ENCODE results near the gene WDR70.
"Not testable (repeated sequence)": the region's sequence is repeated elsewhere in the genome, so short reads cannot be mapped to it uniquely, and the experiment has no call there.

Gene WDR70

GRCh38 chr5:37471666-37472197 lies 92.6 kb downstream of the WDR70 start:
- no peak for ATAC-seq
- TF ChIP-seq RARB (CRISPR knock-in tag; IDR thresholded peaks at IDR 0.05): no peak
- no peak for TF ChIP-seq ZNF565 (CRISPR knock-in tag; conservative IDR thresholded peaks at IDR 0.05; ENCODE audit: low read depth)

GRCh38 chr5:37477426-37477825 lies 98.3 kb downstream of the WDR70 start:
- ATAC-seq: no peak
- no peak for TF ChIP-seq TCF4 (CRISPR knock-in tag; IDR thresholded peaks at IDR 0.05; ENCODE audit: borderline replicate concordance)
- TF ChIP-seq ZNF70 (CRISPR knock-in tag; IDR thresholded peaks at IDR 0.05): no peak
- no peak for TF ChIP-seq CREB5 (CRISPR knock-in tag; IDR thresholded peaks at IDR 0.05; ENCODE audit: low read depth)
- no peak for TF ChIP-seq ESRRG (CRISPR knock-in tag; IDR thresholded peaks at IDR 0.05)

GRCh38 chr5:37478121-37478894 lies 99.2 kb downstream of the WDR70 start:
- TF ChIP-seq PPARA (CRISPR knock-in tag; IDR thresholded peaks at IDR 0.05; ENCODE audit: borderline replicate concordance): no peak
- no peak for TF ChIP-seq POU6F1 (CRISPR knock-in tag; IDR thresholded peaks at IDR 0.05; ENCODE audit: borderline replicate concordance, low read depth)
- no peak for TF ChIP-seq CSRNP3 (CRISPR knock-in tag; IDR thresholded peaks at IDR 0.05)
- TF ChIP-seq ZFP30 (CRISPR knock-in tag; IDR thresholded peaks at IDR 0.05): no peak
- no peak for TF ChIP-seq TCF4 (CRISPR knock-in tag; IDR thresholded peaks at IDR 0.05; ENCODE audit: borderline replicate concordance)
- no peak for TF ChIP-seq ZNF70 (CRISPR knock-in tag; IDR thresholded peaks at IDR 0.05)
- no peak for TF ChIP-seq PATZ1 (CRISPR knock-in tag; IDR thresholded peaks at IDR 0.05; ENCODE audit: borderline replicate concordance)
- TF ChIP-seq ESRRG (CRISPR knock-in tag; IDR thresholded peaks at IDR 0.05): no peak
- no peak for TF ChIP-seq CSDC2 (CRISPR knock-in tag; IDR thresholded peaks at IDR 0.05)
- no peak for TF ChIP-seq ZC3H10 (CRISPR knock-in tag; IDR thresholded peaks at IDR 0.05)
- TF ChIP-seq ARNTL (CRISPR knock-in tag; IDR thresholded peaks at IDR 0.05; ENCODE audit: borderline replicate concordance, low read depth): no peak
- TF ChIP-seq CREB5 (CRISPR knock-in tag; IDR thresholded peaks at IDR 0.05; ENCODE audit: low read depth): no peak
- TF ChIP-seq ZNF8 (CRISPR knock-in tag; IDR thresholded peaks at IDR 0.05): no peak
- no peak for TF ChIP-seq ISL1 (CRISPR knock-in tag; IDR thresholded peaks at IDR 0.05)
- no peak for TF ChIP-seq ZFP3 (CRISPR knock-in tag; IDR thresholded peaks at IDR 0.05)
- TF ChIP-seq BACH2 (CRISPR knock-in tag; IDR thresholded peaks at IDR 0.05; ENCODE audit: borderline replicate concordance): no peak
- ATAC-seq: no peak

- not testable (repeated sequence) for ATAC-seq
These were observed 102.3 kb downstream of the WDR70 start for GRCh38 chr5:37481395-37481794.
